A673 (cell line): ENCODE data around the gene TMEM108.

Experiments
- EZH2 ChIP-seq: fragments of 200-600 bp; sonication (generic); IDR thresholded peaks from 2 replicates; pipeline ENCODE4 v1.6.1; 2017; ENCODE audit warnings: borderline replicate concordance, low read depth, mild to moderate bottlenecking, mixed read lengths, antibody characterized with exemption, low read length; ENCODE audit not compliant: poor library complexity, severe bottlenecking
- TF ChIP-seq, protein P1 (sequence below): fragments of 300-800, 200-600 bp; sonication (generic); conservative IDR thresholded peaks from 2 replicates; pipeline ENCODE4 v1.5.1; 2017; ENCODE audit warnings: low read depth, mild to moderate bottlenecking, antibody characterized with exemption, low read length, moderate library complexity, mixed read lengths

- no peak for TF ChIP-seq EZH2
- TF ChIP-seq, protein P1, sequence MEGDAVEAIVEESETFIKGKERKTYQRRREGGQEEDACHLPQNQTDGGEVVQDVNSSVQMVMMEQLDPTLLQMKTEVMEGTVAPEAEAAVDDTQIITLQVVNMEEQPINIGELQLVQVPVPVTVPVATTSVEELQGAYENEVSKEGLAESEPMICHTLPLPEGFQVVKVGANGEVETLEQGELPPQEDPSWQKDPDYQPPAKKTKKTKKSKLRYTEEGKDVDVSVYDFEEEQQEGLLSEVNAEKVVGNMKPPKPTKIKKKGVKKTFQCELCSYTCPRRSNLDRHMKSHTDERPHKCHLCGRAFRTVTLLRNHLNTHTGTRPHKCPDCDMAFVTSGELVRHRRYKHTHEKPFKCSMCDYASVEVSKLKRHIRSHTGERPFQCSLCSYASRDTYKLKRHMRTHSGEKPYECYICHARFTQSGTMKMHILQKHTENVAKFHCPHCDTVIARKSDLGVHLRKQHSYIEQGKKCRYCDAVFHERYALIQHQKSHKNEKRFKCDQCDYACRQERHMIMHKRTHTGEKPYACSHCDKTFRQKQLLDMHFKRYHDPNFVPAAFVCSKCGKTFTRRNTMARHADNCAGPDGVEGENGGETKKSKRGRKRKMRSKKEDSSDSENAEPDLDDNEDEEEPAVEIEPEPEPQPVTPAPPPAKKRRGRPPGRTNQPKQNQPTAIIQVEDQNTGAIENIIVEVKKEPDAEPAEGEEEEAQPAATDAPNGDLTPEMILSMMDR: no peak
These were observed 257.2 kb downstream of the TMEM108 start for GRCh38 chr3:133295199-133295901.
